GM23338 (cell line): Measurements from ENCODE around the gene FAM149B1. TPM values are rescaled to one million over a fixed set of nuclear protein-coding genes. Genes with fewer than 3 reads are reported as not detected.

Source experiments
- ATAC-seq: fragments of 200-7000 bp; cut with Tn5 transposase; 3 replicates; pipeline ENCODE4 v1.9.1; 2020
- DNase-seq: peaks from one replicate; pipeline ENCODE4 v3.0.0-alpha.2; 2015; ENCODE audit warnings: low spot score
- H2AFZ ChIP-seq: fragments of 200-600 bp; sonication (generic); 2 replicates; pipeline ENCODE4 v1.8.0; 2016; ENCODE audit warnings: antibody characterized with exemption, mild to moderate bottlenecking, moderate library complexity
- H3F3A ChIP-seq: fragments of 200-600 bp; sonication (generic); replicated peaks from 2 replicates; pipeline ENCODE4 v1.8.0; 2017; ENCODE audit warnings: antibody characterized with exemption, mixed run types, low read depth
- H3K27ac ChIP-seq: fragments of 200-600 bp; sonication (generic); 2 replicates; pipeline ENCODE4 v1.6.1; 2016; ENCODE audit warnings: low read depth
- H3K27me3 ChIP-seq: fragments of 200-600 bp; sonication (generic); 2 replicates; pipeline ENCODE4 v1.8.0; 2016; ENCODE audit warnings: mild to moderate bottlenecking, mixed run types, moderate library complexity; ENCODE audit not compliant: insufficient read depth
- H3K36me3 ChIP-seq: fragments of 200-600 bp; sonication (generic); 2 replicates; pipeline ENCODE4 v1.8.0; 2016; ENCODE audit warnings: mild to moderate bottlenecking; ENCODE audit not compliant: insufficient read depth
- H3K4me1 ChIP-seq: fragments of 200-600 bp; sonication (generic); 2 replicates; pipeline ENCODE4 v1.8.0; 2016; ENCODE audit warnings: mild to moderate bottlenecking, moderate library complexity; ENCODE audit not compliant: insufficient read depth
- H3K4me2 ChIP-seq: fragments of 200-600 bp; sonication (generic); 2 replicates; pipeline ENCODE4 v1.7.1; 2017; ENCODE audit warnings: mixed run types
- H3K4me3 ChIP-seq: fragments of 200-600 bp; sonication (generic); 2 replicates; pipeline ENCODE4 v1.6.1; 2016; ENCODE audit warnings: mixed run types
- H3K79me2 ChIP-seq: fragments of 200-600 bp; sonication (generic); replicated peaks from 2 replicates; pipeline ENCODE4 v1.8.0; 2017; ENCODE audit warnings: mild to moderate bottlenecking; ENCODE audit not compliant: insufficient read depth
- H3K9me2 ChIP-seq: fragments of 200-600 bp; sonication (generic); 2 replicates; pipeline ENCODE4 v1.8.0; 2017; ENCODE audit not compliant: insufficient read depth
- H4K20me1 ChIP-seq: fragments of 200-600 bp; sonication (generic); replicated peaks from 2 replicates; pipeline ENCODE4 v1.8.0; 2017; ENCODE audit warnings: mild to moderate bottlenecking; ENCODE audit not compliant: insufficient read depth
- H3K27ac Mint-ChIP-seq: 2 replicates; pipeline ENCODE4 v1.8.0; 2020; ENCODE audit warnings: inconsistent platforms, mild to moderate bottlenecking, moderate library complexity, mixed read lengths
- H3K27me3 Mint-ChIP-seq: 3 replicates; pipeline ENCODE4 v1.8.0; 2022; ENCODE audit warnings: low read depth, mild to moderate bottlenecking, moderate library complexity, mixed read lengths, inconsistent platforms; ENCODE audit not compliant: insufficient read depth, poor library complexity
- H3K36me3 Mint-ChIP-seq: 3 replicates; pipeline ENCODE4 v1.8.0; 2021; ENCODE audit warnings: low read depth, mild to moderate bottlenecking, inconsistent platforms, moderate library complexity, mixed read lengths
- H3K4me1 Mint-ChIP-seq: 3 replicates; pipeline ENCODE4 v1.8.0; 2020; ENCODE audit warnings: mild to moderate bottlenecking, inconsistent platforms, mixed read lengths
- H3K4me3 Mint-ChIP-seq: 3 replicates; pipeline ENCODE4 v1.8.0; 2021; ENCODE audit warnings: moderate library complexity, mild to moderate bottlenecking, inconsistent platforms, mixed read lengths
- H3K9me3 Mint-ChIP-seq: 3 replicates; pipeline ENCODE4 v1.8.0; 2020; ENCODE audit warnings: moderate library complexity, mild to moderate bottlenecking, inconsistent platforms, mixed read lengths
- CREB1 ChIP-seq: fragments of 250-450 bp; sonication (Bioruptor Pico); IDR thresholded peaks from 2 replicates; pipeline ENCODE4 v1.5.0; 2020; ENCODE audit warnings: low read depth, mild to moderate bottlenecking, moderate library complexity
- CTCF ChIP-seq, 2 experiments: fragments of 200-600 bp in 1 of 2; sonication (generic) in 1 of 2; conservative IDR thresholded peaks; 2 replicates each; pipeline versions ENCODE4 v1.5.1 to v1.6.1; 2016 to 2017; ENCODE audit warnings: antibody characterized with exemption in 2 of 2, low read depth in 2 of 2, mild to moderate bottlenecking in 2 of 2, moderate library complexity in 1 of 2
- ETS1 ChIP-seq: IDR thresholded peaks from 2 replicates; pipeline ENCODE4 v1.6.1; 2016; ENCODE audit warnings: antibody characterized with exemption
- EZH2 ChIP-seq: fragments of 200-600 bp; sonication (generic); IDR thresholded peaks from one replicate; pipeline ENCODE4 v1.8.0; 2017; ENCODE audit warnings: antibody characterized with exemption, mild to moderate bottlenecking, low read depth; ENCODE audit not compliant: unreplicated experiment
- EZH2phosphoT487 ChIP-seq: fragments of 200-600 bp; sonication (generic); IDR thresholded peaks from one replicate; pipeline ENCODE4 v1.8.1; 2018; ENCODE audit warnings: antibody characterized with exemption; ENCODE audit not compliant: unreplicated experiment
- JUNB ChIP-seq: IDR thresholded peaks from one replicate; pipeline ENCODE4 v1.6.1; 2016; ENCODE audit warnings: antibody characterized with exemption; ENCODE audit not compliant: unreplicated experiment
- NANOG ChIP-seq: IDR thresholded peaks from 2 replicates; pipeline ENCODE4 v1.6.1; 2016; ENCODE audit warnings: antibody characterized with exemption, borderline replicate concordance
- POLR2AphosphoS5 ChIP-seq: IDR thresholded peaks from 2 replicates; pipeline ENCODE4 v1.6.1; 2016; ENCODE audit warnings: antibody characterized with exemption, low read depth
- STAT1 ChIP-seq: IDR thresholded peaks from one replicate; pipeline ENCODE4 v1.6.1; 2016; ENCODE audit warnings: antibody characterized with exemption; ENCODE audit not compliant: unreplicated experiment
- ZNF331 ChIP-seq: fragments of 250-450 bp; sonication (Bioruptor Pico); IDR thresholded peaks from 2 replicates; pipeline ENCODE4 v1.5.0; 2020; ENCODE audit warnings: low read depth, mild to moderate bottlenecking, moderate library complexity
- ZNF462 ChIP-seq: fragments of 250-450 bp; sonication (Bioruptor Pico); IDR thresholded peaks from 2 replicates; pipeline ENCODE4 v1.5.0; 2020; ENCODE audit warnings: mild to moderate bottlenecking, moderate library complexity
- polyA plus RNA-seq: library from polyadenylated mRNA; unstranded; fragments of >200 nt; fragmentation: Nextera tagmentation; extraction: Ambion mirVana; gene quantifications from 2 replicates; pipeline ENCODE4 v1.2.1, GENCODE V29; 2016
- total RNA-seq: library from RNA; depleted of rRNA; stranded (reverse); fragments of >200 nt; shearing (Covaris generic); gene quantifications from 2 replicates; pipeline ENCODE4 v1.2.3, GENCODE V29; 2014

The FAM149B1 gene
- total and polyA plus RNA-seq, 2 experiments from 2014 or later, result 11.2 to 19.3 TPM

- no peak overlapping the region for H3K4me3 ChIP-seq
- ATAC-seq (no peak), DNase-seq (no peak)
- H3K36me3 ChIP-seq, result no peaks in the 10 kb centered on the region
- no peaks in the 10 kb centered on the region for H4K20me1 ChIP-seq
- H3K27ac ChIP-seq, result no peak overlapping the region
- no peaks in the 10 kb centered on the region for H3K79me2 ChIP-seq
- H3K27me3 Mint-ChIP-seq, result peaks cover 3% of the 10 kb centered on the region
- H3K27ac Mint-ChIP-seq, result no peak overlapping the region
- H3K4me3 Mint-ChIP-seq, result no peak overlapping the region
- H3K4me1 Mint-ChIP-seq, result no peaks in the 10 kb centered on the region
- no peak overlapping the region for H2AFZ ChIP-seq
- H3K36me3 Mint-ChIP-seq, result peaks cover 19% of the 10 kb centered on the region
- H3K9me2 ChIP-seq, result no peaks in the 10 kb centered on the region
- peaks cover 15% of the 10 kb centered on the region for H3K9me3 Mint-ChIP-seq
- H3F3A ChIP-seq, result no peaks in the 10 kb centered on the region
- no peak overlapping the region for H3K4me2 ChIP-seq
- no peaks in the 10 kb centered on the region for H3K27me3 ChIP-seq
- H3K4me1 ChIP-seq, result no peaks in the 10 kb centered on the region
- TF ChIP-seq EZH2, result no peak
- TF ChIP-seq CTCF (conservative IDR thresholded peaks at IDR 0.05; ENCODE audit: low read depth in 2 of 2), result no peak
- no peak for TF ChIP-seq CREB1 (CRISPR knock-in tag)
Measured at GRCh38 chr10:73211106-73211811, 43.3 kb downstream of the FAM149B1 start.

- Histone ChIP-seq H3K9me2 (no peaks in the 10 kb centered on the region), H3K79me2 (no peaks in the 10 kb centered on the region), H3K27ac (no peak overlapping the region), H3K4me3 (no peak overlapping the region), H3K4me1 (no peaks in the 10 kb centered on the region), H3F3A (no peaks in the 10 kb centered on the region), H3K4me2 (no peak overlapping the region), H3K36me3 (no peaks in the 10 kb centered on the region), H3K27me3 (no peaks in the 10 kb centered on the region), H2AFZ (no peak overlapping the region), H4K20me1 (no peaks in the 10 kb centered on the region)
- H3K9me3 Mint-ChIP-seq, result no peaks in the 10 kb centered on the region
- H3K27ac Mint-ChIP-seq, result no peak overlapping the region
- H3K27me3 Mint-ChIP-seq, result peaks cover 3% of the 10 kb centered on the region
- ATAC-seq (no peak), DNase-seq (no peak)
- no peak overlapping the region for H3K4me3 Mint-ChIP-seq
- peaks cover 3% of the 10 kb centered on the region for H3K36me3 Mint-ChIP-seq
- no peaks in the 10 kb centered on the region for H3K4me1 Mint-ChIP-seq
- no peak for TF ChIP-seq STAT1
- no peak for TF ChIP-seq EZH2
- no peak for TF ChIP-seq ZNF462 (CRISPR knock-in tag)
- no peak for TF ChIP-seq ETS1
- TF ChIP-seq POLR2AphosphoS5, result no peak
- TF ChIP-seq NANOG, result no peak
- no peak for TF ChIP-seq EZH2phosphoT487
- no peak for TF ChIP-seq JUNB
- TF ChIP-seq ZNF331, result no peak
Measured at GRCh38 chr10:73215749-73216148, 47.8 kb downstream of the FAM149B1 start.
